ENCODE measurements around the gene CAMK2D. TPM values are rescaled to one million over a fixed set of nuclear protein-coding genes. Genes with fewer than 3 reads are reported as not detected.
A peak's percentile ranks its signal among the peaks of the same experiment; 100 is the strongest.

Gene CAMK2D
- total and polyA plus RNA-seq, 2 donors, result 23.0 to 27.9 TPM

GRCh38 chr4:113674733-113675132 is 86.8 kb downstream of the CAMK2D start:
- DNase-seq (ENCODE audit: low read depth in 6 of 9, low spot score in 9 of 9), result no peak
- Histone ChIP-seq H3K27me3 (ENCODE audit: control insufficient read depth in 2 of 2, insufficient read depth in 1 of 2, low read length in 1 of 2) (no peaks in the 10 kb centered on the region), H3K9me3 (ENCODE audit: control insufficient read depth in 2 of 2, insufficient read depth in 1 of 2, low read length in 1 of 2) (no peaks in the 10 kb centered on the region), H3K4me3 (ENCODE audit: low read length in 2 of 2) (no peak overlapping the region), H3K4me1 (ENCODE audit: control insufficient read depth in 2 of 2, insufficient read depth in 2 of 2, low read length in 2 of 2) (peaks cover 7 to 8% of the 10 kb centered on the region in 2 donors), H3K27ac (ENCODE audit: low read depth in 1 of 2, low read length in 1 of 2) (no peak overlapping the region), H3K36me3 (ENCODE audit: control insufficient read depth in 2 of 2, insufficient read depth in 2 of 2, low read length in 1 of 2) (no peaks in the 10 kb centered on the region)
- WGBS, result 86% methylated on average over 2 of the region's 2 CpGs

- Histone ChIP-seq H3K27ac (ENCODE audit: low read depth in 1 of 2, low read length in 1 of 2) (no peak overlapping the region), H3K36me3 (ENCODE audit: control insufficient read depth in 2 of 2, insufficient read depth in 2 of 2, low read length in 1 of 2) (no peaks in the 10 kb centered on the region), H3K27me3 (ENCODE audit: control insufficient read depth in 2 of 2, insufficient read depth in 1 of 2, low read length in 1 of 2) (no peaks in the 10 kb centered on the region), H3K4me3 (ENCODE audit: low read length in 2 of 2) (no peak overlapping the region), H3K4me1 (ENCODE audit: control insufficient read depth in 2 of 2, insufficient read depth in 2 of 2, low read length in 2 of 2) (peaks cover 7 to 8% of the 10 kb centered on the region in 2 donors), H3K9me3 (ENCODE audit: control insufficient read depth in 2 of 2, insufficient read depth in 1 of 2, low read length in 1 of 2) (no peaks in the 10 kb centered on the region)
- no peak for DNase-seq (ENCODE audit: low read depth in 6 of 9, low spot score in 9 of 9)
- WGBS, result 99% methylated on average over 1 of the region's 1 CpG
Measured at GRCh38 chr4:113674251-113674650, 87.3 kb downstream of the CAMK2D start.

DNA sequence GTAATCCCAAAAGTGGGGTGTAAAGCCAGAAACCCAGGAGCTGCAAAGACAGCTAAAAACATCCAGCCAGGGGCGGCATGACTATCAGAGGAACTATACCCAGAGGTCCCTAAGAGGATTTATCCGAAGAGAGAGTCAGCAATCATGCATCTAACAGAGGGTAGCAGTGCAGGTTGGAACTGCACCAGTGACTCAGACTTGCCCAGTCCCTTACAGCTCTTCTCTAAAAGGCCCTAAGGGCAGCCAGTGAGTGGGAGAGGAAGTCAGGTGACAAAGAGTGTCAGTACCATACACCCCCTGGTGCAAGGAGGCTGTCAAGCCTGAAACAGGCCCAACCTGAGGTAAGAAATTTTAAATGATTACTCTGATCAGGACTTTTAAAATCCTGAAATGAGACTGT is 88.1 kb downstream of the CAMK2D start:
- Histone ChIP-seq H3K4me1 (ENCODE audit: control insufficient read depth in 2 of 2, insufficient read depth in 2 of 2, low read length in 2 of 2) (peaks cover 7 to 8% of the 10 kb centered on the region in 2 donors), H3K27ac (ENCODE audit: low read depth in 1 of 2, low read length in 1 of 2) (no peak overlapping the region)

DNA sequence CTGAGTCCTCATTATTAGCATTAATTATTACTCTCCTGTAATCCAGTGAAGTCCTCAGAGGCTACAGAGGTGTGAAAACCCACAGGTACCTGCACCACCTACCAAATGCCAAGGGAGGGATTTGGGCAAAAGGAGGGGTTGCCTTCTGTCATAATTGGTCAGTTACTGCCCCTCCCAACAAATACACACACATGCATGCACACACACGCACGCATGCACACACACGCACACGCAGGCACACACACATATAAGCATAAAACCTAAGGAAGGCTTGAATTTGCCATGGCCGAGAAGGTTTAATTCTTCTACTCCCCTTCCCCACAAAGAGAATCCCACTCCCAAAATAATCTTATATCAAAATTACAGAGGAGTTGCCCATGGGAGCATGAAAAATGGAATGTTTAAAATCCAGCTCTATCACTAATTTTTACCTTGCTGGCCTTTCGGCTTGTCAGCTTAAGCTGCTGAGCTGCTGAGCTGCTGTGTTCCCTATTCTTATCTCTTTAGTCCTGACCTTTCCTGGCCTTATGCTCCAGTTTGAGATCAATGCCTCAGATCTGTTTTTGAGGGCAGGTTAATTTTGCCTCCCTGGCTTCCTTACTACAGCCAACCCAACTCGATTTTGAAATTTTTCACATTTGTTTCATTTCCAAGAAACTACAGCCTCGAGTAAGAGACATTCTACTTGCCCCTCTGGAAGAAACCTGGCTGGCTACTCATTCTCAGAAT is 95.0 kb downstream of the CAMK2D start:
- H3K27me3 ChIP-seq (ENCODE audit: control insufficient read depth in 2 of 2, insufficient read depth in 1 of 2, low read length in 1 of 2), result no peaks in the 10 kb centered on the region
- H3K4me1 ChIP-seq (ENCODE audit: control insufficient read depth in 2 of 2, insufficient read depth in 2 of 2, low read length in 2 of 2), result no peaks in the 10 kb centered on the region
- H3K36me3 ChIP-seq (ENCODE audit: control insufficient read depth in 2 of 2, insufficient read depth in 2 of 2, low read length in 1 of 2), result no peaks in the 10 kb centered on the region
- H3K4me3 ChIP-seq (ENCODE audit: low read length in 2 of 2), result no peak overlapping the region
- no peak for DNase-seq (ENCODE audit: low read depth in 6 of 9, low spot score in 9 of 9)
- no peaks in the 10 kb centered on the region for H3K9me3 ChIP-seq (ENCODE audit: control insufficient read depth in 2 of 2, insufficient read depth in 1 of 2, low read length in 1 of 2)
- WGBS, result 81% methylated on average over 8 of the region's 8 CpGs
- H3K27ac ChIP-seq (ENCODE audit: low read depth in 1 of 2, low read length in 1 of 2), result no peak overlapping the region

More for the DNA sequence above, 88.1 kb downstream of the CAMK2D start:
- Histone ChIP-seq H3K4me3 (ENCODE audit: low read length in 2 of 2) (no peak overlapping the region), H3K27me3 (ENCODE audit: control insufficient read depth in 2 of 2, insufficient read depth in 1 of 2, low read length in 1 of 2) (no peaks in the 10 kb centered on the region), H3K36me3 (ENCODE audit: control insufficient read depth in 2 of 2, insufficient read depth in 2 of 2, low read length in 1 of 2) (no peaks in the 10 kb centered on the region), H3K9me3 (ENCODE audit: control insufficient read depth in 2 of 2, insufficient read depth in 1 of 2, low read length in 1 of 2) (no peaks in the 10 kb centered on the region)
- WGBS, result 100% methylated on average over 2 of the region's 2 CpGs
- DNase-seq (ENCODE audit: low read depth in 6 of 9, low spot score in 9 of 9), result peak in 2 of 9 donors; percentile 8 to 33

DNA sequence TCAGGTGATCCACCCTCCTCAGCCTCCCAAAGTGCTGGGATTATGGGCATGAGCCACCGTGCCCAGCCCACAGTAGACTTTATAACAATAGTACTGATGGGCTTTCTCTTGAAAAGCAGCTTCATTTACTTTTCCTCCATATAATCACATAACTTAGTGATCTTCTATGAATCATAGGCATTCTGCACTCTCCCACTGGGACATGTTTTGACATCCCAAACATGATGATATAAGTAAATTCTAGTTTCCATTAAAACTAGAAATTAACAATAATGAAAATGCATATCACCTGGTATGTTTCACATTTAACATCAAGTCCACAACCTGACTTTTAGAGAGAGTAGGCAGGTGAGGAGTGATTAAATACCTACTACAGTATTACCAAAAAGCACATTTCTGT is 96.5 kb downstream of the CAMK2D start:
- H3K36me3 ChIP-seq (ENCODE audit: control insufficient read depth in 2 of 2, insufficient read depth in 2 of 2, low read length in 1 of 2), result no peaks in the 10 kb centered on the region
- no peaks in the 10 kb centered on the region for H3K9me3 ChIP-seq (ENCODE audit: control insufficient read depth in 2 of 2, insufficient read depth in 1 of 2, low read length in 1 of 2)
- no peak overlapping the region for H3K4me3 ChIP-seq (ENCODE audit: low read length in 2 of 2)
- no peak overlapping the region for H3K27ac ChIP-seq (ENCODE audit: low read depth in 1 of 2, low read length in 1 of 2)
- H3K27me3 ChIP-seq (ENCODE audit: control insufficient read depth in 2 of 2, insufficient read depth in 1 of 2, low read length in 1 of 2), result no peaks in the 10 kb centered on the region
- no peak for DNase-seq (ENCODE audit: low read depth in 6 of 9, low spot score in 9 of 9)
- no peaks in the 10 kb centered on the region for H3K4me1 ChIP-seq (ENCODE audit: control insufficient read depth in 2 of 2, insufficient read depth in 2 of 2, low read length in 2 of 2)
- 100% methylated on average over 1 of the region's 1 CpG for WGBS

DNA sequence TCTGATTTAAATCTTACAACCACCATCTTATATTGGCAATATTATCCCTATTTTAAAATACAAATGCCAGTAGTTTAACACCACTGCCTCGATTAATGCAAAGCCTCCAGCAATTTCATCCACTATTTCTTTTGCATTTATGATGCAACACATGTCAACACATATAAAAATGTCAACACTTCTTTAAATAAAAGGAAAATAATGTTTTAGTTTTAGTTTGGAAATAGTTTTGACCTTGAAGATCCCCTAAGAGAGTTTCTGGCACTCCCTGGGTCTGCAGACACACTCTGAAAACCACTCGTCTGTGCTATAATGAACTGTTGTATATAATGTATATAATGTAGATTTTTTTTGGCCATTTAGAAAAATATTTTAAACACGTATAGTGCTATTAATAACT is 99.0 kb downstream of the CAMK2D start:
- H3K4me1 ChIP-seq (ENCODE audit: control insufficient read depth in 2 of 2, insufficient read depth in 2 of 2, low read length in 2 of 2), result no peaks in the 10 kb centered on the region
- H3K27me3 ChIP-seq (ENCODE audit: control insufficient read depth in 2 of 2, insufficient read depth in 1 of 2, low read length in 1 of 2), result no peaks in the 10 kb centered on the region
- no peaks in the 10 kb centered on the region for H3K36me3 ChIP-seq (ENCODE audit: control insufficient read depth in 2 of 2, insufficient read depth in 2 of 2, low read length in 1 of 2)
- no peaks in the 10 kb centered on the region for H3K9me3 ChIP-seq (ENCODE audit: control insufficient read depth in 2 of 2, insufficient read depth in 1 of 2, low read length in 1 of 2)
- no peak for DNase-seq (ENCODE audit: low read depth in 6 of 9, low spot score in 9 of 9)
- no peak overlapping the region for H3K4me3 ChIP-seq (ENCODE audit: low read length in 2 of 2)
- WGBS, result 98% methylated on average over 3 of the region's 3 CpGs
- no peak overlapping the region for H3K27ac ChIP-seq (ENCODE audit: low read depth in 1 of 2, low read length in 1 of 2)

DNA sequence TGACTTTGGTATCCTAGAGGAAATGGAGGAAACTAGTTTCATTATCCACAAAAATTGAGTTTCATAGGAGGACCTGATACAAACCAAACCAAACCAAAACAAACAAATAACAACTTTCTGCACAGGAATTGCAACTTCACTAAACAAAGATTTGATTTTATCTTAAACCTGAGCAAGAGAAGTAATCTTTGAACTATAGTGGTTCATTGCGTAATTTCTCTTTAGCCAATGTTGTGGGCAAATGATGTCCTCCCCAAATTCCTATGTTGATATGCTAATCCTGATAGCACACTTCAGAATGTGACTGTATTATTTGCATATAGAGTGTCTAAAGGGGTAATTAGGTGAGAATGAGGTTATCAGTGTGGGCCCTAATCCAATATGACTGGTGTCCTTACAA is 102.4 kb downstream of the CAMK2D start:
- Histone ChIP-seq H3K4me3 (ENCODE audit: low read length in 2 of 2) (no peak overlapping the region), H3K36me3 (ENCODE audit: control insufficient read depth in 2 of 2, insufficient read depth in 2 of 2, low read length in 1 of 2) (no peaks in the 10 kb centered on the region), H3K9me3 (ENCODE audit: control insufficient read depth in 2 of 2, insufficient read depth in 1 of 2, low read length in 1 of 2) (no peaks in the 10 kb centered on the region), H3K27me3 (ENCODE audit: control insufficient read depth in 2 of 2, insufficient read depth in 1 of 2, low read length in 1 of 2) (no peaks in the 10 kb centered on the region), H3K4me1 (ENCODE audit: control insufficient read depth in 2 of 2, insufficient read depth in 2 of 2, low read length in 2 of 2) (no peaks in the 10 kb centered on the region), H3K27ac (ENCODE audit: low read depth in 1 of 2, low read length in 1 of 2) (no peak overlapping the region)
- WGBS, result 100% methylated on average over 1 of the region's 1 CpG
- no peak for DNase-seq (ENCODE audit: low read depth in 6 of 9, low spot score in 9 of 9)

- 76% methylated on average over 3 of the region's 3 CpGs for WGBS
- Histone ChIP-seq H3K4me1 (ENCODE audit: control insufficient read depth in 2 of 2, insufficient read depth in 2 of 2, low read length in 2 of 2) (no peaks in the 10 kb centered on the region), H3K9me3 (ENCODE audit: control insufficient read depth in 2 of 2, insufficient read depth in 1 of 2, low read length in 1 of 2) (no peaks in the 10 kb centered on the region), H3K4me3 (ENCODE audit: low read length in 2 of 2) (no peak overlapping the region), H3K27ac (ENCODE audit: low read depth in 1 of 2, low read length in 1 of 2) (no peak overlapping the region), H3K36me3 (ENCODE audit: control insufficient read depth in 2 of 2, insufficient read depth in 2 of 2, low read length in 1 of 2) (no peaks in the 10 kb centered on the region), H3K27me3 (ENCODE audit: control insufficient read depth in 2 of 2, insufficient read depth in 1 of 2, low read length in 1 of 2) (no peaks in the 10 kb centered on the region)
- no peak for DNase-seq (ENCODE audit: low read depth in 6 of 9, low spot score in 9 of 9)
Measured at GRCh38 chr4:113657586-113658233, 103.8 kb downstream of the CAMK2D start.

DNA sequence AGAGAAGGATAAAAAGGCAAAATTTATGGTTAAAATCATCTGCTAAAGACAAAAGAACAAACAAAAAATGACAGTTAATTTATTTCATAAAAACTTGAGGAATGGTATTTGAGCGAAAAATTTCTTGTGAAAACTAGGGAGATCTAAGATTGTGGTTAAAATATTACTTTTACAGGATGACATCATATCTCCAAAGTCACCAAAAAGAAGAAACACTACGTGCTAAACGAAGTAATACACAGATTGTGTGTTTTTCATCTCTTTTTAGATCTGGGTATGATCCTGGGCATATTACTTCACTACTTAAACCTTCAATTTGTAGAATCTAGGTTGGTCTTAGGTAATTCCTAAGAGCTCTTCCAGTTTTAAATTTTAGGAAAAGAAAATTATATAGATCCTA is 107.7 kb downstream of the CAMK2D start:
- Histone ChIP-seq H3K9me3 (ENCODE audit: control insufficient read depth in 2 of 2, insufficient read depth in 1 of 2, low read length in 1 of 2) (no peaks in the 10 kb centered on the region), H3K4me1 (ENCODE audit: control insufficient read depth in 2 of 2, insufficient read depth in 2 of 2, low read length in 2 of 2) (no peaks in the 10 kb centered on the region), H3K36me3 (ENCODE audit: control insufficient read depth in 2 of 2, insufficient read depth in 2 of 2, low read length in 1 of 2) (no peaks in the 10 kb centered on the region), H3K4me3 (ENCODE audit: low read length in 2 of 2) (no peak overlapping the region), H3K27me3 (ENCODE audit: control insufficient read depth in 2 of 2, insufficient read depth in 1 of 2, low read length in 1 of 2) (no peaks in the 10 kb centered on the region), H3K27ac (ENCODE audit: low read depth in 1 of 2, low read length in 1 of 2) (no peak overlapping the region)
- DNase-seq (ENCODE audit: low read depth in 6 of 9, low spot score in 9 of 9), result no peak
- 96% methylated on average over 3 of the region's 3 CpGs for WGBS
